Measurements from ENCODE around the gene CHURC1. TPM values are rescaled to one million over a fixed set of nuclear protein-coding genes. Genes with fewer than 3 reads are reported as not detected.

Gene CHURC1
- total RNA-seq, 1 donor from 2014 or later = 25.2 TPM

GRCh38 chr14:64937821-64938193 lies 23.6 kb downstream of the CHURC1 start:
- peak; percentile 50 for ATAC-seq
- no peak for DNase-seq (ENCODE audit: low spot score)

GRCh38 chr14:64938972-64939816 lies 24.9 kb downstream of the CHURC1 start:
- ATAC-seq (no peak), DNase-seq (ENCODE audit: low spot score) (no peak)

GRCh38 chr14:64939817-64940190 lies 25.5 kb downstream of the CHURC1 start:
- no peak for ATAC-seq
- DNase-seq (ENCODE audit: low spot score) = no peak

GRCh38 chr14:64940336-64940910 lies 26.2 kb downstream of the CHURC1 start:
- no peak for ATAC-seq
- peak; percentile 29 for DNase-seq (ENCODE audit: low spot score)

GRCh38 chr14:64942531-64943111 lies 28.4 kb downstream of the CHURC1 start, which contains the start of gene GPX2:
TSS of gene GPX2 (minus strand) at chr14:64942745. CDS start at chr14:64942726, 19 bp downstream.
- ATAC-seq (peak; percentile 78), DNase-seq (ENCODE audit: low spot score) (peak; percentile 90)

GRCh38 chr14:64943556-64943955 lies 29.3 kb downstream of the CHURC1 start:
- DNase-seq (ENCODE audit: low spot score) (peak; percentile 43), ATAC-seq (no peak)

GRCh38 chr14:64944041-64944440 lies 29.8 kb downstream of the CHURC1 start:
- ATAC-seq (no peak), DNase-seq (ENCODE audit: low spot score) (peak; percentile 16)

DNA sequence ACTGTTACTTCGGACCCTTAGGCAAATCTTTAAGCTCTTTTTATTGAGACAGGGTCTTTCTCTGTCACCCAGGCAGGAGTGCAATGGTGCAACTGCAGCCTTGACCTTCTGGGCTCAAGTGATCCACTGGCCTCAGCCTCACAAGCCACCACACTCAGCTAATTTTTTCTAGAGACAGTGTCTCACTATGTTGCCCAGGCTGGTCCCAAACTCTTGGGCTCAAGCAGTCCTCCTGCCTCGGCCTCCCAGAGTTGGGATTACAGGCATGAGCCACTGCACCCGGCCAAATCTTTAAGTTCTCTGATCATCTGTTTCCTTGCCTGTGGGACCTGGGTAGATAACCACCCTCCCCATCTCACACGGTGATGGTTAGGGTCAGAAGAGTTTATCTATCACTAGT lies 30.6 kb downstream of the CHURC1 start:
- peak; percentile 35 for DNase-seq (ENCODE audit: low spot score)

GRCh38 chr14:64945431-64946178 lies 31.4 kb downstream of the CHURC1 start:
- ATAC-seq (no peak), DNase-seq (ENCODE audit: low spot score) (peak; percentile 29)

More for the DNA sequence above, 30.6 kb downstream of the CHURC1 start:
- ATAC-seq = no peak

- ATAC-seq (no peak), DNase-seq (ENCODE audit: low spot score) (peak; percentile 19)
Observed at GRCh38 chr14:64946310-64947045, 32.2 kb downstream of the CHURC1 start.

- peak; percentile 97 for DNase-seq (ENCODE audit: low spot score)
- ATAC-seq = peak; percentile 92
Observed at GRCh38 chr14:64947710-64948611, 33.7 kb downstream of the CHURC1 start.

DNA sequence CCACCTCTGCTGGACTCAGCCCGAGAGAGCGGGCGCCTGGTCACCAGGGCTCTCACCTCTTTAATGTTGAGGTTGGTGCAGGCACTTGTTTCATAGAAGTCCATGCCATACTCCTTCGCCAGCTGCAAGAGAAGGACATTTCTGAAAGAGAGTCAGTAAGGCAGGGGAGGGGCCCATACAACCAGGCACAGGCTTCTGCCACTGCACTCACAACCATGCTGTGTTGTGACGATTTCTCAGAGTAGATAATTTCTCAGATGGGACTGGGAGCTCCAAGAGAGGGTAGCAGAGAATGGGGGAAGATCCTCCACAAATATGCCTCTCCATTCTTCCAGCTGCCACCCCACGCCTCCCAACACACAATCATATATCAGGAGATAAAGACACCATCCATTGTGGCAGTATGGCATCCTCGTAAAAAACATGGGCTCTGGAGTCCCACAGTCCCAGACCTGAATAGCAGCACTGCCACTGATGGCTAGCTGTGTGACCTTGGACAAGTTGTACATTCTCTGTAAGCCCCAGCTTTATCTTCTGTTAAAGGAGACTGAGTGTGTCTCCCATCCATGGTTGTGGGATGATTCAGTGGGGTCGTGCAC lies 34.5 kb downstream of the CHURC1 start:
- no peak for ATAC-seq

DNA sequence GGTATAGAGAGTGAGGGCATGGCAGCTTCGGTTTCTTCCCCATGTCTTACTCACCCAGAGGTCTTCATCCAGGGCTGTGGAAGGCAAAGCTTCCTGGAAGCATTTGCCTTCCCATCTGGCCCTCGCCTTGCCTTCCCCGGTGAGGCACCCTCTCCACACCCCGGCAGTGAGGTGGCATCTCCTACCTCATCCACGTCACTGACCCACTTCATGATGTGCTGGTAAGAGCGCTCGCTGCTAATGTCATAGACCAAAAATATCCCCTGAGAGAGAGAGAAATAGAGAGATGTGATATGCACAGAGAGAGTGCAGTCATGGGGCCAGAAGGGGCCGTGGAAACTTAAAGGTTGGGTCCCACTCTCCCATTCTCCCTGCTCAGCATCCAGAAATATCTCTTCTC lies 36.6 kb downstream of the CHURC1 start:
- ATAC-seq (no peak), DNase-seq (ENCODE audit: low spot score) (no peak)

More for the DNA sequence above, 34.5 kb downstream of the CHURC1 start:
- no peak for DNase-seq (ENCODE audit: low spot score)

DNA sequence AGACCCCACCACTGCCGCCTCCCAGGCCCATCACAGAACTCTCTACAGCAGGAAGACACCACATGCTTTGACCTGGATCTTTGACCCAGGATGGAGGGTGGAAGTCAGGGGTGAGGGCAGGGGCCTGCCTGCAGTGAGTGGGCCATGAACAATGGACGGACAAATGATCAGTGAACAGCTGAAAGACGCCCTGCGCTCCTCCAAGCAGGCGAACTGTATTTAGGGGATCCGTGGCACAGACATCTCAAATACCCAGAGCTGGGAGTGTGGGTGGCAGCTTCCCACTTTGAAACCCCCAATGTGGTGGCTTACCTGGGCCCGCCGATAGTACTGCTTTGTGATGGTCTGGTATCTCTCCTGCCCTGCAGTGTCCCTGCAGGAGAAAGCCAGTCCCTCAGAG lies 37.0 kb downstream of the CHURC1 start:
- no peak for DNase-seq (ENCODE audit: low spot score)
- ATAC-seq = no peak

GRCh38 chr14:64951724-64952123 lies 37.5 kb downstream of the CHURC1 start:
- no peak for DNase-seq (ENCODE audit: low spot score)
- peak; percentile 14 for ATAC-seq

- no peak for DNase-seq (ENCODE audit: low spot score)
- no peak for ATAC-seq
Observed at GRCh38 chr14:64952598-64953309, 38.5 kb downstream of the CHURC1 start.

DNA sequence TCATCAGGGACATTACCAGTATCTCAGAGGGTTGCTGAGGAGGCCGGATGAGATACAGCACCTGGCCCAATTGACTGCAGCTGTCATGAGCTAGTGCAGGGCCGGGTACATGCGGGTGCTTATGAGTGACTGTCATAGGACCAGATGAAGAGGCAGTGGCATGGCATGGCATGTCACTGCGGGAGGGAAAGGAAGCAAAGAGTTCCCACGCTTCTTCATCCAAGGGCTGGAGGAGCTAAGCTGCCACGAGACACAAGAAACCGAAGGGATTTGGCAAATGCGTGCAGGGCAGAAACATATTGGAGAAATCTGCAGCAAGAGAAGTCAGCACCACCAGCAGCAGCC lies 39.0 kb downstream of the CHURC1 start:
- ATAC-seq (no peak), DNase-seq (ENCODE audit: low spot score) (no peak)

DNA sequence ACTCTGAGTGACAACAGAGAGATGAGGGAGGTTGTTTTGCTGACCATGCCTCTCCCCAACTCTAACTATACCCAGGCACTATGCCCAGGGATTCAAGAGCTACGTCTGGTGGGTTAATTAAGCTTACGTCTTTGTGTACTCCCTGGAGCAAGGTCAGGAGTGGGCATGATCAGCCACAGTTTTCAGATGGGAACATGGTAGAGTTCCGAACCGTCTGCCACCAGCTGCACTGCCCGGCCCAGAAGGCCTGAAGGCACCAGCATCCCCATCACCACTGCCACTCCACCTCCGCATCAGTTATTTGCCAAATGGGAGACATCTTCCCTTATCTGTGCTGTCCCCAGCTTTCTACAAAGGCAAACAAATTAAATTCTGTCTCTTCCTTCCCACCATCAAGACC lies 39.4 kb downstream of the CHURC1 start:
- no peak for ATAC-seq
- DNase-seq (ENCODE audit: low spot score) = no peak
